Endometrial microvascular endothelial cells (primary cell): ENCODE data around the gene PTGES. TPM values are rescaled to one million over a fixed set of nuclear protein-coding genes. Genes with fewer than 3 reads are reported as not detected.
"Not testable (repeated sequence)": the region's sequence is repeated elsewhere in the genome, so short reads cannot be mapped to it uniquely, and the experiment has no call there.

Experiments used
- in situ Hi-C: cut with HindIII; loops from 2 replicates; pipeline ENCODE4 v1.10.0; 2017; ENCODE audit warnings: low sequenced_read_pairs, low pct_unique_long_range_greater_than_20kb; ENCODE audit errors: inconsistent ontology term
- total RNA-seq: library from RNA; depleted of rRNA; stranded (reverse); fragments of >200 nt; gene quantifications from one replicate; pipeline ENCODE4 v1.2.3, GENCODE V29; 2015; ENCODE audit errors: inconsistent ontology term

PTGES gene
- total RNA-seq, 1 donor from 2014 or later: not detected

DNA sequence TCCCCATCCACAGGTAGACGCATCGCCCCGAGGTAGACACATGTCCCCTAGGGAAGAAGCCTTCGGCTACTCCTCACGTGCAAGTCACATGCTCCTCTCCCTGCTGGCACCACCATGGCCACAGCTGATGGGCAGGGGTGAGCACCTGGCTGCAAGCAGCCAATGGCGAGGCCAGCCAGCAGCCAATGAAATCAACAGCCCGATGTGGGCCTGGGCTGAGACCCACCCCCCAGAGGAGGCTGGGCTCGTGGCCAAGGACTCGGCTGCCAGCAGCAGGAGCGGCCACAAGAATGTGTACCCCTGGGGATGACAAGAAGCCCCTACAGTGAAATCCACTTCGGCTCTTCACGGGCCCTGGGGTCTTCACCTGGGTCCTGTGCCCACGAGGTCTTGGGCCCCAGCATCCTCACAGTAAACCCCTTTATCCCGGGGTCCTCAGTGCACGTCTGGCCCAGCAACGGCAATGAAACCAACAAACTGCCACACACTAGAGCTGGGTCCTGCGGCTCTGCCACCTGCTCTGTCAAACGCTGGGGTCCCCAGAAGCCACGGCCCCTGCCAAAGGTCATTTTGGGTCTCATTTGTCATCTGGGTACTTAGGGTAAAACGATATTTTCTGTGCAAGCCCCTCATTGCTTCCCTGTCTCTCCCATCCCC, 22.1 kb upstream of the PTGES start:
- in situ Hi-C loops: no loop called here

DNA sequence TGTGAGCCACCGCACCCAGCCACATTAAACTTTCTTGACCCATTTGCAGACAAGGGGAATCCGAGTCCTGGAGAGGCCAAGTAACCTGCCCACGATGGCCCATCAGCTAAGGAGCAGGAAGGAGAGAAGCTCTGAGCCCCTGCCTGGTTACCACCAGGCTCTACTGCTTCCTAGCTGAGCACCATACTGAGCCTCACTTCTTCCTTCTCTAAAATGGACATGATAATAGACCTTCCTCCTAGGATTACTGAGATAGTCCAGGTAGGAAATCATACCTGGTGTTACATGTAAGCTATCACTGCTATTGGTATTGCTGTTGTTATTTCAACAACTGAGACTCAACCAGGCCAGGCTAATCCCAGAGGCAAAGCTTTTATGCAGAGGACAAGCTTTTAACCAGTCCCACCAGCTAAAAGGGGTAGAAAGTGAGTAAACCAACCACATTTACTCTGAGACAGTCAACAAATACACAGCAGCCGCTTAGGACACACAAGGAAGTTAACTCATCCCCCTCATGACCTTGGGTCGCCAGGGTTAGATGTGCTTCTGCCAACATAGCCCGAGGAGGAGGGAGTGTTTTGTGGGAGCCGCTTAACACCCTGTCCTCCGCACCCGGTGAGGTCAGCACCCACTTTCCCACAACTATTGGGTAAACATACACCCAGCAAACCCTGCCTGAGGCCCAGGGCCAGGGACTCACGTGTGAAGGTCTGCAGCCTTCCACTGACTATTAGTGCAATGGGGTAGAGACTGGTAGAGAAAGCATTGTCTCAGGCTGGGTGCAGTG, 20.6 kb upstream of the PTGES start:
- in situ Hi-C loops: no loop called here

DNA sequence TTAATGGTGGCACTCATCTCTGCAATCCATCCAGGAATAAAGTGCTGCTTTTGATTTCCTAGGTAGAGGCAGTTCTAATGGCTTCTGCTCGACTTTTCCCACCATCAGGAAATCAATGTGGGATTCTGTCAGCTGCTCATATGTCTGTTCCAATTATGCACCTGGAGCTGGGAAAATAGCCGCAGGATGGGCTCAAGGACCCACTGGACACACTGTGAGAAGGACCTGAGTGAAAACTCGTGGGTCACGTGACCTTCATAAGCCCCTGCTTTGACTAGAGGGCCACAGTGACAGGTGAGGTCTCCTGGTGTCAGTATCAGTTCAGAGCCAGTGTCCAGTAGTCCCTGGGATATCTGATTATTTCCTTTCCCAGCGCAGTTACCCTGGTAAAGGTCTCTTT, 17.9 kb upstream of the PTGES start:
- in situ Hi-C loops: no loop called here

DNA sequence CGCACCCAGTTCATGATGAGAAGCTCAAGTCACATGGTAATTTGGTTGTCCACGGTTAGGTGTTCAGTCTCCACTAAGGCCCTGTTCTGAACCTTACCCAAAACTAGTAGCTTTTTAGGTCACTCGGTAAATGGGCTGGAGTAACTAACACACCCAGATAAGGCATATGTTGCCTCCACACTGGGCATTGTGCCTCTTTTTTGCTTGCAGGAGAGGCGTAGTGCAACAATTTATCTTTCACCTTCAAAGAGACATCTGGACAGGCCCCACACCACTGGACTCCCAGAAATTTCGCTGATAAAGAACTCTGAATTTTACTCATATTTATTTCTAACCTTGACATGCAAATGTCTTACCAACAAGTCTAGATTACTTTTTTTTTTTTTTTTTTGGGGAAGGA, 16.8 kb upstream of the PTGES start:
- in situ Hi-C loops: no loop called here

DNA sequence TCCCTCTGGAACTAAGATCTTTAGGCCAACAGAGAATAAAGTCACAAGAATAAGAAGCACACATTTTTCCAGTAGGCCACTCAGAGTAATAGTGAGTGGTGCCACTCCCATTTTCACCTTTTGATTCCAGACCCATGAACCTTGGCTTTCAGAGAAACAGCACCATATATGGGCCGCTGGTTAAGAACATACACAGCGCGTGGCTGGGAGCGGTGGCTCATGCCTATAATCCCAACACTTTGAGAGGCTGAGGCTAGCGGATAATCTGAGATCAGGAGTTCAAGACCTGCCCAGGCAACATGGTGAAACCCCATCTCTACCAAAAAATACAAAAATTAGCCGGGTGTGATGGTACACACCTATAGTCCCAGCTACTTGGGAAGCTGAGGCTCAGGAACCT, 15.6 kb upstream of the PTGES start:
- in situ Hi-C loops: no loop called here

DNA sequence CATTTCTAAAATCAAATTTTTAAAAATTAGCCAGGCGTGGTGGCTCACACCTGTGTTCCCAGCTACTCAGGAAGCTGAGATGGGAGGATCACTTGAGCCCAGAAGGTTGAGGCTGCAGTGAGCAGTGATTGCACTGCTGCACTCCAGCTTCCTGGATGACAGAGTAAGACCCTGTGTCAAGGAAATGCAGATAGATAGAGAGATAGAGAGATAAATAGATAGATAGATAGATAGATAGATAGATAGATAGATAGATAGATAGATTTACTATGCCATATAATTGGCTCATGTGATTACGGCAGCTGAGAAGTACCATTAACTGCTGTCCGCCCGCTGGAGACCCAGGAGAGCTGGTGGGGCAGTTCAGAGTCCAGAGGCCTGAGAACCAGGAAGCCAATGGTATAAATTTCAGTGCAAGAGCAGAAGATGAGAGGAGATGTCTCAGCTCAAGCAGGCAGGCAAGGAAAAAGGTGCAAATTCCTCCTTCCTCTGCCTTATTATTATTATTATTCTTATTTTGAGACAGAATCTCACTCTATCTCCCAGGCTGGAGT, 13.0 kb upstream of the PTGES start:
- in situ Hi-C loops: no loop called here

DNA sequence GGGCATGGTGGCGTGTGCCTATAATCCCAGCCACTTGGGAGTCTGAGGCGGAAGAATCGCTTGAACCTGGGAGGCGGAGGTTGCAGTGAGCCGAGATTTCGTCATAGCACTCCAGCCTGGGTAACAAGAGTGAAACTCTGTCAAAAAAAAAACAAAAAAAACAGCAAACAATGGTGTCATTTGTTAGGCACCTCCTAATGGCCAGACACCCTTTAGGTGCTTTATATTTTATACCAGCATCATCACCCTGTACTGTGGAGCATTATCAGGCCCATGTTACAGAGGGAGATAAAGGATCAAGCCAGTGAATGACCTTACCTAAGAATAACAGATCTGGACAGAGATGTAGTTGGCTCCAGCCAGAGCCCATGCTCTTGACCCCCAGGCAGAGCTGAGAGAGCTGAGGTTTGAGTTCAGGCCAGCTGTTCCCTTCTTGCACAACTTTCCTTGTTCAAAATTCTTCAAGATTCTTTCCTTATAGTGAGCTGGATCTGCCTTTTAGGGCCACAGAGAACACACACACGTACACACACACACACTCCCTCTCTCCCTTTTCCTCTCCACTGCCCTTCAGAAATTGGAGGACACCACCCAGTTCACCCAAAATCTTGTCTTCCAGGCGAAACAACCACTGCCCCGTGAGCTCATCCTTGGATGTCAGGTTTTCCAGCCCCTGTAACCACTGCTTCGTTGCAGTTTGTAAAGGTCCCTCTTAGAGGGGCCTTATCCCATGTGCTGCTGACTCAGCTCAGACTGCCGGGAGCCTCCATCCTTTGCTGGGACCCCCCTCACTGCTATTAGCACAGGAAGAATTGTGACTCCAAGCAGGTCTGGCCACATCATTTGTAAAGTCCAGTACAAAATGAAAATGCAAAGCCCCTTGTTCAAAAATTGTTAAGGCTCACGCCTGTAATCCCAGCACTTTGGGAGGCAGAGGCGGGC, 10.4 kb upstream of the PTGES start:
- in situ Hi-C loops: no loop called here

DNA sequence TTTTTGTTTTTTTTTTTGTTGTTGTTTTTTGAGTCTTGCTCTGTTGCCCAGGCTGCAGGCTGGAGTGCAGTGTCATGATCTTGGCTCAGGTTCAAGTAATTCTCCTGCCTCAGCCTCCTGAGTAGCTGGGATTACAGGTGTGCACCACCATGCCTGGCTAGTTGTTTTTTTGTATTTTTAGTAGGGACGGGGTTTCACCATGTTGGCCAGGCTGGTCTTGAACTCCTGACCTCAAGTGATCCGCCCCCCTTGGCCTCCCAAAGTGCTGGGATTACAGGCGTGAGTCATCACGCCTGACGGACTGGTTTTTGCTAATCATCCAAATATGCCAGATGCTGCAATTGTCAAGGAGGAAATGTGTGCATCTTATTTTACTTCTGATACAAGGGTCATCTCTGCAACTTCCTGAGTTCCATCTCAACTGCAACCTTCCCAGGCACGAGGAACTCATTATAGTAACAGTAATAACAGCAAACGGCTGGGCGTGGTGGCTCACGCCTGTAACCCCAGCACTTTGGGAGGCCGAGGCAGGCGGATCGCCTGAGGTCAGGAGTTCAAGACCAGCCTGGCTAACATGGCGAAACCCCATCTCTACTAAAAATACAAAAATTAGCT, 9.6 kb upstream of the PTGES start:
- in situ Hi-C loops: not testable (repeated sequence)

DNA sequence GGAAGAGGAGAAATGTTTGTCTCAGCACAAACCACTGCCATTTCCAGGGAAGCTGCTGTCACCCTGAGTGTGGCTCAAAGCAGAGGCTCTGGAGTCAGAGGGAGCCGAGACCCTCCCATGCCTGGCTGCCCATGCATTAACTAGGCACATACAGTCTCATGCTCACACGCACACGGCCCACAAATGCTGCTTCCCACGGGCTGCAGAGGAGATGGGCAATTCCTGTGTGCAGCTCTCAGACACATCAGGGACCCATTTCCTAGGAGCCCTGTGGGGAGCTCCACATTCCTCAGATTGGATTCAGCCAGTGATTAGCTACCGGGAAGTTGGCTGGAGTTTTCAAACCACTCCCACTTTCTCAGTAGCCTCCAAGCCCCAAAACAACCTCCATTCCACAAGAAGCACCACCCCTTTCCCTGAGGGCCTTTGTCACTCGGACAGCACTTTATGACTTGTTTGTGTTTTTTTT, 9.1 kb upstream of the PTGES start:
- in situ Hi-C loops: no loop called here

DNA sequence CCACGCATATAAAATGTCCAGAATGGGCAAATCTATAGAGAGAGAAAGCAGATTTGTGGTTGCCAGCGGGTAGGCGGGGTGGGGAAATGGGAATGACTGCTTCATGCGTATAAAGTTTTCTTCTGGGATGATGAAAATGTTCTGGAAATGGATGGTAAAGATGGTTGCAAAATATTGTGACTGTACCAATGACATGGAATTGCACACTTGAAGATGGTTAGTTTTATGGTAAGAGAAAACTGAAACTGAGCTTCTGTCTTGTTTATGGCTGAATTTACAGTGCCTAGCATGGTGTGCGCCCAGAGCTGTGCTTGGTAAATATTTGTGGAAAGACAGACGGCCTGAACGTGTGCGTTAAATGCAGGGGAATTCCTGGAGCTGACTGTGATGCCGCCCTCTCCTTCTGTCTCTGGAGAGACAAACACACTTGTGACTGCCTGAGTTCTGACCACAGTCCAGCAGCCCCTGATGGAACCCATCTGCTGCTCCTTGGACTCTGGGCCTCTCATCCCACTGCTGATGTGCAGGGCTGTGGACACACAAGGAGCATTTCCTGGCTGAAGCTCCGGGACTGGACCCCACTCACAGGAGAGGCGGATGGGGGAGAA, 8.6 kb upstream of the PTGES start:
- in situ Hi-C loops: no loop called here

DNA sequence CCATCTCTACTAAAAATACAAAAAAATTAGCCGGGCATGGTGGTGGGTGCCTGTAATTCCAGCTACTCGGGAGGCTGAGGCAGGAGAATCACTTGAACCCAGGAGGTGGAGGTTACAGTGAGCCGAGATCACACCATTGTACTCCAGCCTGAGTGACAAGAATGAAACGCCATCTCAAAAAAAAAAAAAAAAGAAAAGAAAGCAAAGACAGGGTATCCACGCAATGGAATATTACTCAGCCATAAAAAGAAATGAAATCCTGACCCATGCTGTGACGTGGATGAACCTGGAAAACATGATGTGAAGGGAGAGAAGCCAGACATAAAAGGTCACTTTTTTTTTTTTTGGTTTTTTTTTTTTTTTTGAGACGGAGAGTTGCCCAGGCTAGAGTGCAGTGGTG, 7.9 kb upstream of the PTGES start:
- in situ Hi-C loops: not testable (repeated sequence)

DNA sequence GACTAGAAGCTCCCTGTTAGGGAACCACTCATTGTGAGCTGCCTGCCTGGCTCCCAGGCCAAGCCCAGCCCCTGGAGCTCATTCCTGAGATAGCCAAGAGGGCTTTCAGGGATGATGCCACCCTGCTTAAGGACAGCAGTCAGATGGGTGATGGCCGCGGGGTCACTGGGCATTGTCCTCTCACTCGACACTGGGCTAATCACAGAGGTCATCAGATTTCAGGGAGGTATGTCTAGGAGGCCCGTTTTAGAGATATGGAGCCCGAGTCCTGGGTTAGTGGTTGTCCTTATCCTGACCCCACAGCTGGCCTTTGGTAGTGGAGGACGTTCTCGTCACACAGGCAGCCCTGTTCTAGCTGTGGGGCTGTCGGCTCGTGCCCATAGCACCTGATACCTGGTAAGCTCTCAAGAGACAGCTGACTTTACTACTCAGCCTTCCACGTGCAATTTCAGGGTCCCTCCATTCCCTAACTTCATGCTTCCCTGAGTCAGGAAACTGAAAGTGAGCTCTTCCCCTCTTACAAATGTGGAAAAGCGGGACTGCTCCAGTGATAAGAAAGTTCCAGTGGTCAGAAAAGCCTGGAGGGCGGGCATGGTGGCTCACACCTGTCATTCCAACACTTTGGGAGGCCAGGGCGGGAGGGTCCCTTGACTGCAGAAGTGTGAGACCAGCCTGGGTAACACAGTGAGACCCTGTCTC, 7.1 kb upstream of the PTGES start:
- in situ Hi-C loops: no loop called here

DNA sequence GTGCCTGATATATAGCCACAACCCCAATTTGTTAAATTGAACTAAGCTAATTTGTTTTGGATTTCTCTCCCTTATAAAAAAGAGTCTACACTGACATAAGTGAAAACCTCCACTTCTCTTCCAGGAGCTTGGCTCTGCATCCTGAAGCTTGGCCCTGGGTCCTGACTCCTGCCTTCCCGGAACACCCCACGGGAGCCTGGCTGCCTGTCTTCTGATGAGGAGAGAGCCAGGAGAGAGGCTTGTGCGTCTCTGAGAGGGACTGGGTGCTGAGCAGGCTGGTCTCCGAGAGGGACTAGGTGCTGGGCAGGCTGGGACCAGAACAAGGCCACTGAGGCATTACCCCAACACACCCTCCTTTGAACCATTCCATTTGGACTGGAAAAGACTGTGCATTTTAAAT, 6.5 kb upstream of the PTGES start:
- in situ Hi-C loops: no loop called here

DNA sequence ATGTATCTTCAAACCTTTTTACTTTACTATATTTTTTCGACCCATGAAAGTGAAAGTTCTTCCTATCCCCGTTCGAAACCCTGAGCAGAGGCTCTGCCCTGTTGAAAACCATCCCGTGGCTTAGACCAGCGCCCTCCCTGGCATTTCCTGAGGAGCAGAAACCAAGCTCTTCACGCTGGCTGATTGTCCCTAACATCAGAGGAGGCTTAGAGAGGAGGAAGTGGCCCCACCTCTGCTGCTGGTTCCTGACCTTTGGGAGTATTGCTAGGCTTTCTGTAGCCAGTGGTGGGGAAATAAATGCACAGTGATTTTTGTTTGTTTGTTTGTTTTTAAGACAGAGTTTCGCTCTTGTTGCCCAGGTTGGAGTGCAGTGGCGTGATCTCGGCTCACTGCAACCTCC, 4.2 kb upstream of the PTGES start:
- in situ Hi-C loops: no loop called here

DNA sequence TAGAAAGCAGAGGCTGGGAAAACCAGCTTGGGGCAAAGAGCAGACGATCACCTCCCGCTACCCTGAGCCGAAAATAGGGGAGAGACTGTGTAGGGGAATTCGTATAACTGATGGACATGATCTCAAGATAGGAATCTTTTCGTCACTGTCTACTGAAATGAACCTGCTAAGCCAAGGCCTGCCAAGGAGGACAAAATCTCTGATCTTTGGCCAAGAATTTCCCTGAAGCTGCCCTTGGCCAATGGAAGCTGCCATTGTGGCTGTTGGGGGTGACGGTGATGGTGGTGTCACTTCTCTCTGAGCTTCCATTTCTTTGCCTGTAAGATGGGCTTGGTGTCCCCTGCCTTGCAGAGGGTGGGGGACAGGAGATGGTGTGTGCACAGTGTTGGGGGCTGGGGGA, 3.3 kb upstream of the PTGES start:
- in situ Hi-C loops: no loop called here

DNA sequence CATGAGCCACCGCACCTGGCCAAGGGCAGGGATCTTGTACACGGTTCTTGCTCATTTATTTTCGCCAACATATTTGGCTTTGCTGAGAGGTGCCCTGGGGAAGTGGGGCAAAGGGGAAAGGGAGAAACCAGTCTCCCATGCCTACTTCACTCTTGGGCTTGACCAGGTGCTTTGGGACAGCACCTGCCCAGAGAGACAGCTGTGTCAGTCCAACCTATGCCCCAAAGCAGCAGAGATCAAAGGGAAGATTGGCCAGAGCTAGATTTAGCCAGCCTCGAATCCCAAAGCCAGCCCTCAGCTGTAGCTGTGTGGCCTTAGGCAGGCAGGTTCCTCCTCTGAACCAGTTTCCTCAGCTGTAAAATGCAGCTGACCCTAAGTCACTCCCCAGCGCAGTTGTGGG, 2.3 kb upstream of the PTGES start:
- in situ Hi-C loops: no loop called here

DNA sequence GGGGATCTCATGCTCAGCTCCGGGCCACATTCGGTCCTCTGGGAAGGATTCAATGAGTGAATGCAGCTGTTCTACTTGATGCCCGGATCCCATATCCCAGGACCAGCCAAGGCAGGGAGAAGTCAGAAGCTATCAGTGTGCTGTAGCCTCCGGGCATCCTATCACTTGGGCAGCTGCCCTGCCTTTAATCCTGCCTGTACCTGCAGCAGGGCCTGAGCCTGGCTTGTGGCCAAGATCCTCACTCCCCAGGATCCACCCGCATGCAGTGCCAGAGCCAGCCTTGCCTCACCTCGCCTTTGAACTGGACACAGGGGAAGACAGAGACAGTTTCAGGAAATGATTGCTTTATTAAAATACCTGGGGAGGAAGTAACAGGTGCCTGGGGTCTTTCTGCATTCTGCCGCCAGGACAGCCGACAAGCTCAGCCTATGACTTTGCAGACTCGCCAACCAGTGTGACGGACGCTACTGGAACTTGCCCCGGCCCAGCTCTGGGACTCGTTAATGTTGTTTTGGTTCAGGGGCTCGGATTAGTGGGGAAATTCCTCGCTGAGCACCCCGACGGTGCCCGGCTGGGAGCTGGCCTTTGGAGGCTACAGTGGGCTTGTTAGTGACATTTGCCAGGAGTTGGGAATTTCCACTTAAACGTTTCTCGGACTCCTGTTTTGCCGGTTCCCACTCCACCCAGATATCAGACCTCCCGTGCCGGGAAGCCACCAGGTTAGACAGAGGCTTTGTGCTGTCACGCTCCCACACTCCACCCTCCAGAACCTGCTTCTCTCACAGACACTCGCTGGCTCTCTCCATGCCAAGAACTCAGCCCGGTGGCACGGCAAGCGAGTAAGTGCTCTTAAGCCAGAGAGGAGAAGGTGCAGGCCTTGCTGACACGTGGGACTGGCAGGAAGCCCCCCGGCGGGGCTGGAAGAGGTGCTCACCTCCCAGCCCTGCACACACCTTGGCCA, 721 bp downstream of the PTGES start:
- in situ Hi-C loops: no loop called here
